Body of pancreas (tissue), 4 donors: ENCODE results near the gene MVB12A. TPM values are rescaled to one million over a fixed set of nuclear protein-coding genes. Genes with fewer than 3 reads are reported as not detected.

ENCODE experiments used
- ATAC-seq: fragments of 150-250 bp; one replicate; pipeline ENCODE4 v1.9.1; 2016
- DNase-seq, 4 donors: peaks; one replicate each; pipeline ENCODE4 v3.0.0-alpha.2; 2019
- H3K27ac ChIP-seq, 4 donors: fragments of 200-600 bp; sonication (generic); 1 replicate in 3 of 4; 2 replicates in 1 of 4; pipeline versions ENCODE4 v1.5.1 to v1.6.1; 2016 to 2019; ENCODE audit warnings: mild to moderate bottlenecking in 1 of 4, mixed read lengths in 1 of 4, moderate library complexity in 1 of 4
- H3K27me3 ChIP-seq, 2 donors: fragments of 200-600 bp; sonication (generic); one replicate each; pipeline ENCODE4 v1.6.0; 2016; ENCODE audit warnings: mild to moderate bottlenecking in 1 of 2
- H3K36me3 ChIP-seq, 2 donors: fragments of 200-600 bp; sonication (generic); replicated peaks in 1 of 2; 2 replicates each; pipeline ENCODE4 v1.5.1; 2016; ENCODE audit warnings: low read depth in 2 of 2; ENCODE audit not compliant: insufficient read depth in 1 of 2
- H3K4me1 ChIP-seq: fragments of 200-600 bp; sonication (generic); one replicate; pipeline ENCODE4 v1.6.0; 2016
- H3K4me3 ChIP-seq, 2 donors: fragments of 200-600 bp; sonication (generic); 1 replicate in 1 of 2; 2 replicates in 1 of 2; pipeline ENCODE4 v1.5.1; 2016 to 2019
- H3K9me3 ChIP-seq, 3 donors: fragments of 200-600 bp; sonication (generic); 1 replicate in 2 of 3; 2 replicates in 1 of 3; pipeline ENCODE4 v1.5.1; 2016
- POLR2A ChIP-seq, 3 donors: fragments of 450-650 bp; IDR thresholded peaks; one replicate each; pipeline ENCODE4 v1.6.1; 2016; ENCODE audit warnings: antibody characterized with exemption in 3 of 3, mild to moderate bottlenecking in 2 of 3
- WGBS, 2 donors: methylation state at CpG; one replicate each; pipeline ENCODE4 v1.1.5; 2017; 5-methylcytosine and 5-hydroxymethylcytosine counted together
- intact Hi-C: fragments of 100-400 bp; cut with DNase I; formaldehyde crosslinking; loops from one replicate; pipeline ENCODE4 v1.15.1; 2023
- total RNA-seq, 2 donors: library from RNA; depleted of rRNA; stranded (reverse); fragments of >200 nt; gene quantifications; one replicate each; pipeline ENCODE4 v1.1.0, GENCODE V29; 2016
- TF ChIP-seq, protein P1 (sequence below), 7 experiments: fragments of 450-650 bp in 4 of 7; fragments of 200-600 bp in 3 of 7; sonication (generic) in 3 of 7; IDR thresholded peaks; one replicate each; pipeline ENCODE4 v1.5.1; 2016 to 2019; ENCODE audit warnings: antibody characterized with exemption in 7 of 7

MVB12A gene
- 10 to 100 TPM; 33.3 to 34.8 TPM for total RNA-seq

DNA sequence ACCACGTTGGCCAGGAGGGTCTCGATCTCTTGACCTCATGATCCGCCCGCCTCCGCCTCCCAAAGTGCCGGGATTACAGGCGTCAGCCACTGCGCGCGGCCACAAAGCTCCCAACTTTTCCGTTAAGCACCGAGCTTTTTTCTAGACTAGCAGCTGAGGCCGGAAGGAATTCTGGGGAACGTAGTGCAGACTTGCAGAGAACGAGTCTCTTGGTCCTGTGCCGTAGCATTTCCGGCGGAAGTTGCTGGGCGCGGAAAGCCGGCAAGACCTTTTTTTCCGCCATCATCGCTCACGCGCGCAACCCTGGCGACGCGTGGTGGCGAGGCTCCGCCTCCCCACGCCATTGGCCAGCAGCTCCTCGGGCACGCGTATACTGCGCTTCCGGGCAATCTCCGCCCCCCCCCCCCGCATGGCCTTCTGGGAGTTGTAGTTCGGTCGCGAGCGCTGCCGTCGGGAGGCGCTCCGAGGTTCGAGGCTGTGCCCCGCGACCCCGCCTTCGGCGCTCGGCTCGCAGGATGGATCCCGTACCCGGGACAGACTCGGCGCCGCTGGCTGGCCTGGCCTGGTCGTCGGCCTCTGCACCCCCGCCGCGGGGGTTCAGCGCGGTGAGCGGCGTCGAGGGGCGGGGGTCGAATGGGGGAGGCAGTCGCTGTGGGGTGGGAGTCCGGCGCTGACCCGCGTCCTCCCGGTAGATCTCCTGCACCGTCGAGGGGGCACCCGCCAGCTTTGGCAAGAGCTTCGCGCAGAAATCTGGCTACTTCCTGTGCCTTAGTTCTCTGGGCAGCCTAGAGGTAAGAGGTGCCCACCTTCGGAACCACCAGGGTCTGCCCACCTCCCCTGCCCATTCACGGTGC is at the start of gene MVB12A:
TSS of gene MVB12A (plus strand) at position 427 of the 854 bp plus-strand sequence. CDS start at position 516, 89 bp downstream.
- H3K36me3 ChIP-seq = no peaks in the 10 kb centered on the region
- ATAC-seq = peak; percentile 99
- WGBS, 2 donors = 1 to 4% methylated on average over 20 to 69 of the region's 85 CpGs
- intact Hi-C loops = no loop called here
- peak within 1 kb of the TSS; percentile 50 to 79 (median 65) for H3K27ac ChIP-seq
- DNase-seq = peak; percentile 97 to 98 (median 98)
- TF ChIP-seq, protein P1, sequence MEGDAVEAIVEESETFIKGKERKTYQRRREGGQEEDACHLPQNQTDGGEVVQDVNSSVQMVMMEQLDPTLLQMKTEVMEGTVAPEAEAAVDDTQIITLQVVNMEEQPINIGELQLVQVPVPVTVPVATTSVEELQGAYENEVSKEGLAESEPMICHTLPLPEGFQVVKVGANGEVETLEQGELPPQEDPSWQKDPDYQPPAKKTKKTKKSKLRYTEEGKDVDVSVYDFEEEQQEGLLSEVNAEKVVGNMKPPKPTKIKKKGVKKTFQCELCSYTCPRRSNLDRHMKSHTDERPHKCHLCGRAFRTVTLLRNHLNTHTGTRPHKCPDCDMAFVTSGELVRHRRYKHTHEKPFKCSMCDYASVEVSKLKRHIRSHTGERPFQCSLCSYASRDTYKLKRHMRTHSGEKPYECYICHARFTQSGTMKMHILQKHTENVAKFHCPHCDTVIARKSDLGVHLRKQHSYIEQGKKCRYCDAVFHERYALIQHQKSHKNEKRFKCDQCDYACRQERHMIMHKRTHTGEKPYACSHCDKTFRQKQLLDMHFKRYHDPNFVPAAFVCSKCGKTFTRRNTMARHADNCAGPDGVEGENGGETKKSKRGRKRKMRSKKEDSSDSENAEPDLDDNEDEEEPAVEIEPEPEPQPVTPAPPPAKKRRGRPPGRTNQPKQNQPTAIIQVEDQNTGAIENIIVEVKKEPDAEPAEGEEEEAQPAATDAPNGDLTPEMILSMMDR (IDR thresholded peaks at IDR 0.05) = no peak
- TF ChIP-seq POLR2A (IDR thresholded peaks at IDR 0.05) = peak in 2 of 3 donors; percentile 39 to 40
- peaks cover 14% of the 10 kb centered on the region for H3K4me1 ChIP-seq
- no peaks in the 10 kb centered on the region for H3K27me3 ChIP-seq
- H3K4me3 ChIP-seq = peak within 1 kb of the TSS; percentile 64 to 96
- H3K9me3 ChIP-seq = no peaks in the 10 kb centered on the region

- H3K4me1 ChIP-seq = no peaks in the 10 kb centered on the region
- WGBS, 2 donors = 43 to 63% methylated on average over 18 to 39 of the region's 39 CpGs
- peak; percentile 40 for ATAC-seq
These were observed 42.8 kb upstream of the MVB12A start, which contains the start of gene PLVAP for GRCh38 chr19:17376935-17377600. Gene PLVAP (minus strand): TSS chr19:17377342. CDS start chr19:17377288, 54 bp downstream.

DNA sequence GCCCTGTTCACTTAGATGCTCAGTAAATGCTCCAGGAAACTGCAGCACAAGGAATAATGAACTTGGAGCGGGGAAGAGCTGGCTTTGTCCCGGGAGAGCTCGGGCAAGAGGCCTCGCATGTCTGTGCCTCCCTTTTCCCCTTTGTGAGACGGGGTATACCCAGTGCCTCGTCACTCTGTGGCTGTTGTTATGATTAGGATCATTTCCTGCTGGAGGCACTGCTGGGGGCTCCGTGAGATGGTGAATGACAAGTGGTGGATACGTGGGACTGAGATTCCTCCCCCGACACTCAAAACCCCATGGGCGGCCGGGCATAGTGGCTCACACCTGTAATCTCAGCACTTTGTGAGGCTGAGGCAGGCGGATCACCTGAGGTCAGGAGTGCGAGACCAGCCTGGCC is 41.6 kb upstream of the MVB12A start:
- H3K4me1 ChIP-seq = peaks cover 8% of the 10 kb centered on the region
- 58 to 63% methylated on average over 12 to 13 of the region's 13 CpGs for WGBS, 2 donors
- intact Hi-C loops = no loop called here
- H3K4me3 ChIP-seq = no peak overlapping the region
- ATAC-seq (no peak), DNase-seq (no peak)
- H3K27ac ChIP-seq = peak overlapping the region in 1 of 4 donors; percentile 30
- no peaks in the 10 kb centered on the region for H3K9me3 ChIP-seq
- H3K27me3 ChIP-seq = no peaks in the 10 kb centered on the region
- no peak for TF ChIP-seq POLR2A (IDR thresholded peaks at IDR 0.05)
- TF ChIP-seq, protein P1 (IDR thresholded peaks at IDR 0.05) = no peak
- H3K36me3 ChIP-seq = no peaks in the 10 kb centered on the region

More at GRCh38 chr19:17376935-17377600, 42.8 kb upstream of the MVB12A start, which contains the start of gene PLVAP:
- H3K36me3 ChIP-seq = no peaks in the 10 kb centered on the region
- peak in 2 of 3 donors; percentile 36 to 47 for TF ChIP-seq POLR2A (IDR thresholded peaks at IDR 0.05)
- TF ChIP-seq, protein P1 (IDR thresholded peaks at IDR 0.05) = no peak
- H3K27ac ChIP-seq = peak within 1 kb of the TSS in 1 of 4 donors; percentile 30
- DNase-seq = peak in 3 of 4 donors; percentile 12 to 33 (median 19)
- H3K27me3 ChIP-seq = no peaks in the 10 kb centered on the region
- H3K4me3 ChIP-seq = no peak within 1 kb of the TSS
- intact Hi-C loops = no loop called here
- H3K9me3 ChIP-seq = no peaks in the 10 kb centered on the region

- Histone ChIP-seq H3K4me1 (peaks cover 8% of the 10 kb centered on the region), H3K27ac (no peak overlapping the region), H3K4me3 (no peak overlapping the region), H3K9me3 (no peaks in the 10 kb centered on the region), H3K36me3 (no peaks in the 10 kb centered on the region), H3K27me3 (no peaks in the 10 kb centered on the region)
- WGBS, 2 donors = 25% methylated on average over 14 of the region's 14 CpGs; no CpG with 5 or more reads in 1 of the 2 donors
- DNase-seq (no peak), ATAC-seq (no peak)
- intact Hi-C loops = no loop called here
- TF ChIP-seq POLR2A (IDR thresholded peaks at IDR 0.05) = no peak
- TF ChIP-seq, protein P1 (IDR thresholded peaks at IDR 0.05) = no peak
These were observed 40.6 kb upstream of the MVB12A start for GRCh38 chr19:17379221-17379631.
